SJSA1 (cell line): Measurements from ENCODE around the gene DNAI1. TPM values are rescaled to one million over a fixed set of nuclear protein-coding genes. Genes with fewer than 3 reads are reported as not detected.

ENCODE experiments used
- DNase-seq, 2 experiments: peaks; one replicate each; pipeline ENCODE4 v3.0.0-alpha.2; 2015 to 2020; ENCODE audit warnings: low spot score in 2 of 2, low read depth in 1 of 2
- H3K27ac ChIP-seq: fragments of 250-450 bp; sonication (Bioruptor Pico); 2 replicates; pipeline ENCODE4 v1.5.1; 2020; ENCODE audit warnings: mild to moderate bottlenecking, moderate library complexity
- H3K27me3 ChIP-seq: fragments of 250-450 bp; sonication (Bioruptor Pico); replicated peaks from 2 replicates; pipeline ENCODE4 v1.5.1; 2020; ENCODE audit warnings: mild to moderate bottlenecking, moderate library complexity
- H3K36me3 ChIP-seq: fragments of 250-450 bp; sonication (Bioruptor Pico); 2 replicates; pipeline ENCODE4 v1.5.1; 2020; ENCODE audit warnings: mild to moderate bottlenecking
- H3K4me1 ChIP-seq: fragments of 250-450 bp; sonication (Bioruptor Pico); replicated peaks from 2 replicates; pipeline ENCODE4 v1.6.1; 2021; ENCODE audit warnings: mild to moderate bottlenecking
- H3K4me3 ChIP-seq: fragments of 250-450 bp; sonication (Bioruptor Pico); 2 replicates; pipeline ENCODE4 v1.5.1; 2020; ENCODE audit warnings: mild to moderate bottlenecking
- H3K9me3 ChIP-seq: fragments of 250-450 bp; sonication (Bioruptor Pico); replicated peaks from 2 replicates; pipeline ENCODE4 v1.5.1; 2020; ENCODE audit warnings: mild to moderate bottlenecking
- total RNA-seq: library from RNA; depleted of rRNA; stranded (reverse); fragments of >200 nt; shearing (Covaris generic); gene quantifications from 2 replicates; pipeline ENCODE4 v1.2.3, GENCODE V29; 2014

The DNAI1 gene
- total RNA-seq, 1 experiment from 2014 or later, result not detected

DNA sequence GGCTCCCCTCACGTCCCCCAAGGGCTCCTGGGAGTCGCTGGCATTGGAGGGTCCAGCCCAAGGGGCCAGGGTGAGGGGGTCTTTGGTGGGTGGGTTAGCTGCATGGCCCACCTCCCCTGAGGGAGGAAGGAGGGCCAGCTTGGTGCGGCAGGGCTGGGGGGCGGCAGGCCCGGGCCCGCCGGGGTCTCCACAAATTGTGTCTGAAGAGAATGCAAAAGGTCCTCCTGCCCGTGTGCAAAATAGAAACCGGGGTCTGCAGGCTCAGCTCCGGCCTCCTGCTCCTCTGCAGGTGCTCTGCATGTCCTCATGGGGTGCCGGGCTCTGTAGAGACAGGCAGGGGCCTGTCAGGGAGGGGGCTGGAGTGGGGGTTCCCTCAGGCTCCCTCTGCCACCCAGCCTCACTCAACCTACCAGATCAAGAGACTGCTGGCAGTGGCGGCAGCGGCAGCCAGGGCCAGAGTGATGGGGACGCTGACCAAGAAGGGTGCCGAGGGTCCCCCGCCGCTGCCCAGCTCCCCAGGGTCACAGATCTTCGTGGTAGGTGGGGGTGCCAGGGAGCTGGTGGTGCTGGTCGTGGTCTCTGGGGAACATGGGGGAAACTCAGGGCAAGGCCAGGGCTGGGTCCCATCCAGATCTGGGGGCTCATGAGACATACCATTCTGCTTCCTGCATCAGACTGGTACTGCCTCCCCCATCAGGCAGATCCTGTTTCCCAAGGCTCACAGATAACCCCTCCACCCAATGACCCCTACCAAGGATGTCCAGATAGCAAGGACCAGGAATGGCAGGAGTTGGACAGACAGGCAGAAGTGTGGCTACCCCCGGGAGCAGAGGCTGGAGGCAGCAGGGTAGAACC is 93.4 kb downstream of the DNAI1 start:
- no peak overlapping the region for H3K4me3 ChIP-seq
- H3K36me3 ChIP-seq, result no peaks in the 10 kb centered on the region
- no peaks in the 10 kb centered on the region for H3K27me3 ChIP-seq
- no peak for DNase-seq
- H3K27ac ChIP-seq, result no peak overlapping the region
- no peaks in the 10 kb centered on the region for H3K4me1 ChIP-seq
- H3K9me3 ChIP-seq, result no peaks in the 10 kb centered on the region

DNA sequence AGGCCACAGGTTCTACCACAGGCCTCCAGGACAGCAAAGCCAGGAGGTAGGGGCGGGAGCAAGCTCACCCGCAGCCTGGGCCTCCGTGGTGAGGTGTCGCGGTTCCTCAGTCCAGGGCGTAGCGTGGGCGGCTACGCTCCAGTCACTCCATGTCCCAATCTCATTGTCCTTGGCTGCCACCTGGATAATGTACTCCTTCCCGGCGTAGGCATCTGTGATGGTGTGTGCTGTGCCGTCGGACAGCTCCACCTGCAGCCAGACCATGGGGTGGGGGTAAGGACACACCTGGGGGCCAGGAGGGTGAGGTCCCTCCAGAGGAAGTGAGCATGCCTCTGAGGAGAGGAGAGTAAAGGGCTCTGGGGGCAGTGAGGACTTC is 94.0 kb downstream of the DNAI1 start:
- Histone ChIP-seq H3K36me3 (no peaks in the 10 kb centered on the region), H3K27ac (no peak overlapping the region), H3K9me3 (no peaks in the 10 kb centered on the region), H3K4me1 (no peaks in the 10 kb centered on the region), H3K4me3 (no peak overlapping the region), H3K27me3 (no peaks in the 10 kb centered on the region)
- no peak for DNase-seq

GRCh38 chr9:34552986-34553385 is 94.4 kb downstream of the DNAI1 start:
- H3K4me3 ChIP-seq, result no peak overlapping the region
- H3K36me3 ChIP-seq, result no peaks in the 10 kb centered on the region
- H3K27me3 ChIP-seq, result no peaks in the 10 kb centered on the region
- DNase-seq, result no peak
- H3K27ac ChIP-seq, result no peak overlapping the region
- no peaks in the 10 kb centered on the region for H3K9me3 ChIP-seq
- no peaks in the 10 kb centered on the region for H3K4me1 ChIP-seq

DNA sequence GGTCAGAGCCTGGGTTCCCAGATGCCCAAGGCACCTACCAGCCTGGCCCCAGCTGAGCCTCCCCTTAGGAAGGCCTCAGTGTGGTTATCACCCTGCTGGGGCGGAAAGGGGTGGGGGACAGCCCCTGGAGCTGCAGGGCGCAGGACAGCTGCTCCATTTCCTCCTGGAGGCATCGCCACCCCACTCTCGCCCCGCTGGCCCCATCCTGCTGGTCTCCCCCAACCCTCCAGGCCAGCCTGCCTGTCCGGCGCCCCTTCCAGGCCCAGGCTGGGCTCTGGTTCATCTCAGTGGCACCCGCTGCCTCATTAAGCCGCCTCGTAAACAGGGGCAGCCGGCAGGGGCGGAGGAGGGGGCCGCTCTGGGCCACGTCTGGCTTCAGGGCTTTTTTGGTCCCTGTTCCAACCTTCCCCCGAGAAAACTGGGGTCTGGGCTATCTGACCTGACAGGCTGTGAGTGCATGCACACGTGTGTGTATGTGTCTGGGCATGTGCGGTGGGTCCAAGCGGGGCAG is 95.0 kb downstream of the DNAI1 start:
- Histone ChIP-seq H3K27me3 (no peaks in the 10 kb centered on the region), H3K27ac (no peak overlapping the region), H3K4me1 (no peaks in the 10 kb centered on the region), H3K4me3 (no peak overlapping the region), H3K9me3 (no peaks in the 10 kb centered on the region), H3K36me3 (no peaks in the 10 kb centered on the region)
- no peak for DNase-seq

- Histone ChIP-seq H3K4me3 (no peak overlapping the region), H3K4me1 (no peaks in the 10 kb centered on the region), H3K27ac (no peak overlapping the region), H3K36me3 (no peaks in the 10 kb centered on the region), H3K9me3 (no peaks in the 10 kb centered on the region), H3K27me3 (no peaks in the 10 kb centered on the region)
- no peak for DNase-seq
Observed at GRCh38 chr9:34554211-34555001, 95.8 kb downstream of the DNAI1 start.

DNA sequence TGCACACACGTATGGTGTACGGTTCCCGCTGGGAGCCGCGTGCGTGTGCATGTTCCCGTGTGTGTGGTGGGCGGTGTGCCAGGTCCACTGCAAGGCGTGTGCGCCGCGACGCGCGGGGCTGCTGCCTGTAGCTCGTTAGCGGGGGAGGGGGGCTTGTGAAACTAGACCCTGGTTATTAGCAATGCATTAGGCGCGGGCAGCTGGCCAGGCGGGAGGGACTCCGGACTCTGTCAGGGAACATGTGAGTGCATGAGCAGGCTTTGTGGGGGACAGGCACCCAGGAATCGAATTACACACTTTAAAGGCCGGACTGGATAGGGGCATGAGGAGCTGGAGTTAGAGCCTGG is 96.4 kb downstream of the DNAI1 start:
- Histone ChIP-seq H3K27ac (no peak overlapping the region), H3K4me3 (no peak overlapping the region), H3K36me3 (no peaks in the 10 kb centered on the region), H3K4me1 (no peaks in the 10 kb centered on the region), H3K27me3 (no peaks in the 10 kb centered on the region), H3K9me3 (no peaks in the 10 kb centered on the region)
- no peak for DNase-seq

DNA sequence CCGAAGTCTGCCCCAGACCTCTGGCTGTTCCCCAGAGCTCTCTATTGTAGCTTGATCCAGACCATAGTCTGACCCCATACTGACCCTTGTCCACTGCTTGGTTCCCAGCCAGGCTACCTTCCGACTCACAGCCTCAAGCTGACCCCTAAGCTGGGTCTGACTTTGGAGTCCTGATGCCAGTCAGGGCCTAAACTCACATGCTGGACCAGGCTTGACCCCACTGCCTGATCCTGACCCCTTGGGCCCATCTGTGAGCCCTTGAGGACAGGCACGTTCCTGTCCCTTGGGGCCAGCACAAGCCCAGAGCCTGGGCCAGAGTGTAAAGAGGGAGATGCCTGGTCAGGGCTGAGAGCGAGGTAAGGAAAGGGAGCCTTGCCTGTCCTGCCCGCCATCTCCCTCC is 96.9 kb downstream of the DNAI1 start:
- Histone ChIP-seq H3K9me3 (no peaks in the 10 kb centered on the region), H3K4me3 (no peak overlapping the region), H3K36me3 (no peaks in the 10 kb centered on the region), H3K27me3 (no peaks in the 10 kb centered on the region), H3K27ac (no peak overlapping the region), H3K4me1 (no peaks in the 10 kb centered on the region)
- DNase-seq, result no peak

DNA sequence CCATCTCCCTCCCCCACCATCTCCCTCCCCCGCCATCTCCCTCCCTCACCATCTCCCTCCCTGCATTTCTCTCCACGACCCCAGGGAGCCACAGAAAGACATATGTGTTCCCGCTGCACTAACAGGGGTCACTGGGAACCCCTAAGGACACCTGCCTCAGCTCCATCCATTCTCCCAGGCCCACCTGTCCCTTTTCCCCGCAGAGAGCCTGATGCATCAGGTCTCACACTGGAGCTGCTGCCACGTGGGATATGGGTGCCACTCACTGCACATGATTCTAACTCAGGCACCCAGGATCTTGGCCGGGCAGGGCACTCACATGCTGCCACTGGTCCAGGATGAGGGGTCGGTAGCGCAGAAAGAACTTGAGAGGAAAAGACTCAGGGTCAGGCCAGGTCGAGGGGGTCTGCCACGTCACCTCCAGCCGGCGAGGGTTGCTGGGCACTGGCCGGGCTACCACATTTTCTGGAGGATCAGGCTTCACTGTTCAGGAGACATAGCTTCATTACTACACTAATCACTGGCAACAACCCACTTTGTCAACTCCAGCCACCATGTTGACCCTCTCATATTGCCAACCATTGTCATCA is 97.4 kb downstream of the DNAI1 start:
- Histone ChIP-seq H3K4me1 (no peaks in the 10 kb centered on the region), H3K9me3 (no peaks in the 10 kb centered on the region), H3K4me3 (no peak overlapping the region), H3K27me3 (no peaks in the 10 kb centered on the region), H3K27ac (no peak overlapping the region), H3K36me3 (no peaks in the 10 kb centered on the region)
- no peak for DNase-seq

- no peaks in the 10 kb centered on the region for H3K4me1 ChIP-seq
- H3K27ac ChIP-seq, result no peak overlapping the region
- H3K9me3 ChIP-seq, result no peaks in the 10 kb centered on the region
- H3K36me3 ChIP-seq, result no peaks in the 10 kb centered on the region
- no peak overlapping the region for H3K4me3 ChIP-seq
- DNase-seq, result no peak
- H3K27me3 ChIP-seq, result no peaks in the 10 kb centered on the region
Observed at GRCh38 chr9:34556949-34557348, 98.3 kb downstream of the DNAI1 start.

- H3K4me3 ChIP-seq, result no peak overlapping the region
- H3K27me3 ChIP-seq, result no peaks in the 10 kb centered on the region
- no peak overlapping the region for H3K27ac ChIP-seq
- H3K4me1 ChIP-seq, result no peaks in the 10 kb centered on the region
- DNase-seq, result no peak
- H3K36me3 ChIP-seq, result no peaks in the 10 kb centered on the region
- H3K9me3 ChIP-seq, result no peaks in the 10 kb centered on the region
Observed at GRCh38 chr9:34557426-34558321, 99.1 kb downstream of the DNAI1 start.

- no peaks in the 10 kb centered on the region for H3K36me3 ChIP-seq
- no peak overlapping the region for H3K27ac ChIP-seq
- H3K27me3 ChIP-seq, result no peaks in the 10 kb centered on the region
- H3K4me3 ChIP-seq, result no peak overlapping the region
- no peaks in the 10 kb centered on the region for H3K4me1 ChIP-seq
- no peaks in the 10 kb centered on the region for H3K9me3 ChIP-seq
- DNase-seq, result no peak
Observed at GRCh38 chr9:34558364-34558763, 99.8 kb downstream of the DNAI1 start.

DNA sequence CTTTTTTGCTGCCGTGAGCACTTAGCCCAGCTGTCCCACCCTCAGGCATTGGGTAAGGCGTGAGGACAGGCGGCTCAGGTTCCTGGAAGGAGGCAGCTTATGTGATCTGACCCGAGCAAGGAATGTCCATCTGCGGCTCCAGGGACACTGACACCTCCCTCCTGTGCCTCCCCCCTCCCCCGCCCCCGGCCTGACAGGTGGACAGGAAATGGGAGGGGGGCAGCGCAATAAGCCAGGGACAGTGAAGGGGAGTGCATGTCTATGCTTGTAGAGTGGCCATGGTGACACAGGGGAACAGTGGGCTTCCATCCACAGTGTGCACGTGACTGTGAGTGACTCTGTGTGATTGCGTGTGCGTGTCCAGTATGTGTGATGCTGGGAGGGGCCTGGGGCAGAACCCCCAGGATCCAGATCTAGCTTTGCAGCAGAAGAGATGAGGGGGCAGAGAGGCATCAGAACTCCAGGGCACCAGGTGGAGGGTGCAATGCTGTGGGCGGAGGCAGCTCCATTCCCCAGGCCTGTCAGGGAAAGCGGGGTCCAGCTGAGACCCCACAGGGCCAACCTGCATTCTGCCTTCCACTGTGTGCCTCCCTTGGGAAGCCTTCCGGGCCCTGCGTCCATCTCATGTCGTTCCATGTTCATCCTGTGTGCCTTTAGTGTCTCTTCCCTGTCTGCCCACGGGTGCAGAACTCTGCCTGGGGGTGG is 100.5 kb downstream of the DNAI1 start:
- Histone ChIP-seq H3K36me3 (no peaks in the 10 kb centered on the region), H3K27me3 (no peaks in the 10 kb centered on the region), H3K4me3 (no peak overlapping the region), H3K4me1 (no peaks in the 10 kb centered on the region), H3K27ac (no peak overlapping the region), H3K9me3 (no peaks in the 10 kb centered on the region)
- DNase-seq, result no peak
